ENCODE results near the gene TFCP2.

TFCP2 gene

GRCh38 chr12:51197736-51198567 lies 25.0 kb upstream of the TFCP2 start:
- no peak for DNase-seq (ENCODE audit: low spot score)

- DNase-seq (ENCODE audit: low spot score) = no peak
Observed at GRCh38 chr12:51196547-51196946, 23.6 kb upstream of the TFCP2 start.

- DNase-seq (ENCODE audit: low spot score) = no peak
Observed at GRCh38 chr12:51195841-51196240, 22.9 kb upstream of the TFCP2 start.

- no peak for DNase-seq (ENCODE audit: low spot score)
Observed at GRCh38 chr12:51192284-51192671, 19.3 kb upstream of the TFCP2 start.

- DNase-seq (ENCODE audit: low spot score) = no peak
Observed at GRCh38 chr12:51191516-51192283, 18.8 kb upstream of the TFCP2 start.

- DNase-seq (ENCODE audit: low spot score) = no peak
Observed at GRCh38 chr12:51190820-51191219, 17.9 kb upstream of the TFCP2 start.

- DNase-seq (ENCODE audit: low spot score) = no peak
Observed at GRCh38 chr12:51189790-51190355, 16.9 kb upstream of the TFCP2 start.

- no peak for DNase-seq (ENCODE audit: low spot score)
Observed at GRCh38 chr12:51188359-51189051, 15.6 kb upstream of the TFCP2 start.

- DNase-seq (ENCODE audit: low spot score) = no peak
Observed at GRCh38 chr12:51187370-51187987, 14.5 kb upstream of the TFCP2 start.

GRCh38 chr12:51186465-51187085 lies 13.6 kb upstream of the TFCP2 start:
- DNase-seq (ENCODE audit: low spot score) = no peak

- DNase-seq (ENCODE audit: low spot score) = no peak
Observed at GRCh38 chr12:51185171-51185717, 12.3 kb upstream of the TFCP2 start.

GRCh38 chr12:51183816-51184215 lies 10.9 kb upstream of the TFCP2 start:
- no peak for DNase-seq (ENCODE audit: low spot score)

GRCh38 chr12:51183349-51183748 lies 10.4 kb upstream of the TFCP2 start:
- DNase-seq (ENCODE audit: low spot score) = no peak

- DNase-seq (ENCODE audit: low spot score) = no peak
Observed at GRCh38 chr12:51181558-51181957, 8.6 kb upstream of the TFCP2 start.

GRCh38 chr12:51177897-51178296 lies 5.0 kb upstream of the TFCP2 start:
- DNase-seq (ENCODE audit: low spot score) = no peak

- DNase-seq (ENCODE audit: low spot score) = no peak
Observed at GRCh38 chr12:51174501-51174900, 1.6 kb upstream of the TFCP2 start.

- peak; percentile 68 for DNase-seq (ENCODE audit: low spot score)
Observed at GRCh38 chr12:51171884-51172514, 936 bp downstream of the TFCP2 start.

GRCh38 chr12:51163795-51164194 lies 9.1 kb downstream of the TFCP2 start:
- DNase-seq (ENCODE audit: low spot score) = no peak

- no peak for DNase-seq (ENCODE audit: low spot score)
Observed at GRCh38 chr12:51162217-51162616, 10.7 kb downstream of the TFCP2 start.

- DNase-seq (ENCODE audit: low spot score) = no peak
Observed at GRCh38 chr12:51160814-51161459, 12.0 kb downstream of the TFCP2 start.

All from RKO (cell line).